Caco-2 (cell line): ENCODE results near the gene UTF1. TPM values are rescaled to one million over a fixed set of nuclear protein-coding genes. Genes with fewer than 3 reads are reported as not detected.

Experiments used
- BruUV-seq: library from RNA; stranded (reverse); fragments of 400-500 nt; replicated peaks from 2 replicates; lab custom pipeline; 2021; lab: Mats Ljungman, UMichigan
- CTCF ChIA-PET: fragments of 300-600 bp; sonication (Branson Sonifier 250); formaldehyde crosslinking; loops from one replicate; lab custom pipeline; 2022; ENCODE audit warnings: antibody characterized with exemption; lab: Charles Lee
- POLR2A ChIA-PET: fragments of 300-600 bp; sonication (Branson Sonifier 250); formaldehyde crosslinking; loops from one replicate; lab custom pipeline; 2022; ENCODE audit warnings: antibody characterized with exemption; lab: Charles Lee
- DNase-seq, 2 experiments: peaks; one replicate each; pipeline versions ENCODE4 v3.0.0 to v3.0.0-alpha.2; 2020 to 2022
- H3K27me3 ChIP-seq: replicated peaks from 2 replicates; pipeline ENCODE4 v1.6.0; 2011; ENCODE audit warnings: low read length; ENCODE audit not compliant: control insufficient read depth, insufficient read depth
- H3K36me3 ChIP-seq: 2 replicates; pipeline ENCODE4 v1.5.1; 2011; ENCODE audit warnings: low read length; ENCODE audit not compliant: control insufficient read depth, insufficient read depth
- H3K4me1 ChIP-seq: fragments of 250-450 bp; sonication (Bioruptor Pico); 2 replicates; pipeline ENCODE4 v1.5.1; 2020; ENCODE audit warnings: mild to moderate bottlenecking
- H3K4me3 ChIP-seq: 2 replicates; pipeline ENCODE4 v1.5.1; 2011; ENCODE audit warnings: low read depth, mild to moderate bottlenecking, control low read depth, low read length
- H3K9me3 ChIP-seq: fragments of 250-450 bp; sonication (Bioruptor Pico); 2 replicates; pipeline ENCODE4 v1.5.1; 2020; ENCODE audit warnings: mild to moderate bottlenecking, moderate library complexity
- H3K27ac Mint-ChIP-seq: one replicate; pipeline ENCODE4 v1.8.0; 2022; ENCODE audit warnings: mixed read lengths; ENCODE audit not compliant: unreplicated experiment
- H3K27me3 Mint-ChIP-seq: one replicate; pipeline ENCODE4 v1.8.0; 2022; ENCODE audit warnings: mixed read lengths; ENCODE audit not compliant: insufficient read depth, unreplicated experiment
- H3K36me3 Mint-ChIP-seq: one replicate; pipeline ENCODE4 v1.8.0; 2022; ENCODE audit warnings: mild to moderate bottlenecking, mixed read lengths; ENCODE audit not compliant: insufficient read depth, unreplicated experiment
- H3K4me1 Mint-ChIP-seq: one replicate; pipeline ENCODE4 v1.8.0; 2022; ENCODE audit warnings: low read depth, mixed read lengths; ENCODE audit not compliant: unreplicated experiment
- H3K4me3 Mint-ChIP-seq: one replicate; pipeline ENCODE4 v1.8.0; 2022; ENCODE audit warnings: mild to moderate bottlenecking, moderate library complexity, mixed read lengths; ENCODE audit not compliant: unreplicated experiment
- H3K9me3 Mint-ChIP-seq: one replicate; pipeline ENCODE4 v1.8.0; 2022; ENCODE audit warnings: mixed read lengths; ENCODE audit not compliant: unreplicated experiment
- intact Hi-C: fragments of 100-400 bp; cut with micrococcal nuclease; formaldehyde crosslinking; loops from one replicate; pipeline ENCODE4 v1.10.0; 2022; ENCODE audit not compliant: unreplicated experiment
- total RNA-seq: library from RNA; stranded (reverse); gene quantifications from 2 replicates; pipeline ENCODE4 v1.2.3, GENCODE V29; 2022
- TF ChIP-seq, protein P1 (sequence below), 2 experiments: fragments of 200-600 bp in 1 of 2; IDR thresholded peaks; 1 replicate in 1 of 2; 2 replicates in 1 of 2; pipeline versions ENCODE4 v1.5.1 to v1.8.0; 2011 to 2022; ENCODE audit warnings: antibody characterized with exemption in 1 of 2, control low read depth in 1 of 2, inconsistent platforms in 1 of 2, low read depth in 1 of 2, low read length in 1 of 2, mild to moderate bottlenecking in 1 of 2, moderate library complexity in 1 of 2; ENCODE audit not compliant: insufficient read depth in 1 of 2, severe bottlenecking in 1 of 2, unreplicated experiment in 1 of 2

The UTF1 gene
- total RNA-seq, 1 experiment from 2014 or later, result not detected

DNA sequence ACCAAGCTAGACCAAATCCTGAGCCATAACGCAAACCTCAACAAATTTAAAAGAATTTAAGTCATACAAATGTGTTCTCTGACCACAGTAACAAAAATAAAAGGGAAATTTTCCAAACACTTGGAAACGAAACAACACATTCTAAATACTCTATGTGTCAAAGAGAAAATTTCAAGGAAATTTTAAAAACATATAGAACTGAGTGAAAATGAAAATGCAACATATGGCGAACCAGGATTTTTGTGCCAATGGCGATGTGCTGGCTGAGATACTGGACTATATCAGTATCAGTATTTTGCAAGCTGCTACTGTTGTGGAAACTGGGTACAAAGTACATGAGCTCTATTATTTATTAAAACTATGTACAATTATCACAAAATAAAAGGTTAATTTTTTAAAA lies 35.9 kb upstream of the UTF1 start:
- Mint-ChIP-seq H3K36me3 (no peaks in the 10 kb centered on the region), H3K27me3 (peaks cover 24% of the 10 kb centered on the region), H3K4me1 (no peaks in the 10 kb centered on the region), H3K9me3 (peaks cover 27% of the 10 kb centered on the region), H3K4me3 (no peak overlapping the region), H3K27ac (no peak overlapping the region)
- Histone ChIP-seq H3K4me1 (no peaks in the 10 kb centered on the region), H3K27me3 (no peaks in the 10 kb centered on the region), H3K4me3 (no peak overlapping the region), H3K36me3 (no peaks in the 10 kb centered on the region), H3K9me3 (peaks cover 8% of the 10 kb centered on the region; the same call in 1 of the 2 replicates)
- intact Hi-C loops, result no loop called here
- BruUV-seq, result no TSS peak
- POLR2A ChIA-PET, result no interaction called here
- CTCF ChIA-PET, result no interaction called here
- DNase-seq, result no peak
- TF ChIP-seq, protein P1, sequence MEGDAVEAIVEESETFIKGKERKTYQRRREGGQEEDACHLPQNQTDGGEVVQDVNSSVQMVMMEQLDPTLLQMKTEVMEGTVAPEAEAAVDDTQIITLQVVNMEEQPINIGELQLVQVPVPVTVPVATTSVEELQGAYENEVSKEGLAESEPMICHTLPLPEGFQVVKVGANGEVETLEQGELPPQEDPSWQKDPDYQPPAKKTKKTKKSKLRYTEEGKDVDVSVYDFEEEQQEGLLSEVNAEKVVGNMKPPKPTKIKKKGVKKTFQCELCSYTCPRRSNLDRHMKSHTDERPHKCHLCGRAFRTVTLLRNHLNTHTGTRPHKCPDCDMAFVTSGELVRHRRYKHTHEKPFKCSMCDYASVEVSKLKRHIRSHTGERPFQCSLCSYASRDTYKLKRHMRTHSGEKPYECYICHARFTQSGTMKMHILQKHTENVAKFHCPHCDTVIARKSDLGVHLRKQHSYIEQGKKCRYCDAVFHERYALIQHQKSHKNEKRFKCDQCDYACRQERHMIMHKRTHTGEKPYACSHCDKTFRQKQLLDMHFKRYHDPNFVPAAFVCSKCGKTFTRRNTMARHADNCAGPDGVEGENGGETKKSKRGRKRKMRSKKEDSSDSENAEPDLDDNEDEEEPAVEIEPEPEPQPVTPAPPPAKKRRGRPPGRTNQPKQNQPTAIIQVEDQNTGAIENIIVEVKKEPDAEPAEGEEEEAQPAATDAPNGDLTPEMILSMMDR (IDR thresholded peaks at IDR 0.05; ENCODE audit: insufficient read depth in 1 of 2, low read depth in 1 of 2, low read length in 1 of 2, severe bottlenecking in 1 of 2, unreplicated experiment in 1 of 2), result no peak

DNA sequence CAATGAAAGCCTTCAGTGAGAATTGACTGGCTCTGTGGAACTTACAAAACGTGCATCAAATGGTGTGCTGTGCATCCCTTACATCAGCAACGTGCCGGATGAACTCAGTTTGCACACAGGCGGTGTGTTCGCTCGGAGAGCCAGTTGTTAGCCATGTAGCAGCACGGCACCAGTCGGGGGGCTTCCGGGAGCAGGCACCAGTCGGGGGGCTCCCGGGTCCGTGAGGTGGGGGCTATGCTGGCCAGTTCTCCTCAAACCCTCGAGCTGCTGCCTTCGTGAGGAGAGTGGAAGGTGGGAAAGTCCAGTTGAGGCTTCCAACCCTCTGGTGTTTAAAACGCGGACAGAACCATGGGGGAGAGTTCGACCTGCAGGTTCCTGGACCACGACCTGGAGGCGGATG lies 34.9 kb upstream of the UTF1 start:
- H3K9me3 Mint-ChIP-seq, result peaks cover 27% of the 10 kb centered on the region

DNA sequence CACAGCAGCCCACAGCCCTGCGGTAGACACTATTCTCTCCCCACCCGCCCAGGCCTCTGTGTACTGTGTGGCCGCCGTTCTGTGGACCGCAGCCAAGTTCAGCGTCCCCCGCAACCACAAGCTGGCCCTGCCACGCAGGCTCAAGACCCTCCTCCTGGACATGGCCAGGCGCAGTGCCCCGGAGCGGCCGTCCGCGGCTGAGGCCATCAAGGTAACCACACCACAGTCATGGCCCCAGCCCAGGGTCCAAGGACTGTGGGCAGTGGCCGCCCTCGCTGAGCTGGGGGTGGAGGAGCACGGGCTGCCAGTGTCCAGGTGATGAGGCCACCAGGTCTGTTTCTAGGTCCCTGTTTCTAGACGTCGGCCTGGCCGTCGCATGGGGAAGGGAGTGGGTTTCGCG lies 34.4 kb upstream of the UTF1 start:
- TF ChIP-seq, protein P1 (IDR thresholded peaks at IDR 0.05; ENCODE audit: insufficient read depth in 1 of 2, low read depth in 1 of 2, low read length in 1 of 2, severe bottlenecking in 1 of 2, unreplicated experiment in 1 of 2), result no peak
- Mint-ChIP-seq H3K36me3 (no peaks in the 10 kb centered on the region), H3K4me1 (no peaks in the 10 kb centered on the region), H3K27me3 (peaks cover 24% of the 10 kb centered on the region), H3K4me3 (no peak overlapping the region), H3K27ac (no peak overlapping the region), H3K9me3 (peaks cover 27% of the 10 kb centered on the region)
- no peak for DNase-seq
- Histone ChIP-seq H3K36me3 (no peaks in the 10 kb centered on the region), H3K4me3 (no peak overlapping the region), H3K27me3 (no peaks in the 10 kb centered on the region), H3K9me3 (peaks cover 8% of the 10 kb centered on the region; the same call in 1 of the 2 replicates), H3K4me1 (no peaks in the 10 kb centered on the region)
- intact Hi-C loops, result no loop called here
- ChIA-PET POLR2A (no interaction called here), CTCF (no interaction called here)
- no TSS peak for BruUV-seq

More for the DNA sequence above, 34.9 kb upstream of the UTF1 start:
- intact Hi-C loops, result no loop called here
- POLR2A ChIA-PET, result no interaction called here
- TF ChIP-seq, protein P1 (IDR thresholded peaks at IDR 0.05; ENCODE audit: insufficient read depth in 1 of 2, low read depth in 1 of 2, low read length in 1 of 2, severe bottlenecking in 1 of 2, unreplicated experiment in 1 of 2), result no peak
- no peak overlapping the region for H3K4me3 ChIP-seq
- H3K27ac Mint-ChIP-seq, result no peak overlapping the region
- no peaks in the 10 kb centered on the region for H3K36me3 ChIP-seq
- H3K4me3 Mint-ChIP-seq, result no peak overlapping the region
- no peaks in the 10 kb centered on the region for H3K4me1 ChIP-seq
- no peaks in the 10 kb centered on the region for H3K27me3 ChIP-seq
- H3K9me3 ChIP-seq, result peaks cover 8% of the 10 kb centered on the region; the same call in 1 of the 2 replicates
- DNase-seq, result no peak
- H3K36me3 Mint-ChIP-seq, result no peaks in the 10 kb centered on the region
- BruUV-seq, result no TSS peak
- no peaks in the 10 kb centered on the region for H3K4me1 Mint-ChIP-seq
- CTCF ChIA-PET, result interaction anchor here (0.5 kb wide), 1 partner anchor 9 kb away, joined by 3 read pairs; no protein-coding TSS in a partner anchor
- H3K27me3 Mint-ChIP-seq, result peaks cover 24% of the 10 kb centered on the region
